ENCODE data around the gene TMEM42.

The TMEM42 gene

DNA sequence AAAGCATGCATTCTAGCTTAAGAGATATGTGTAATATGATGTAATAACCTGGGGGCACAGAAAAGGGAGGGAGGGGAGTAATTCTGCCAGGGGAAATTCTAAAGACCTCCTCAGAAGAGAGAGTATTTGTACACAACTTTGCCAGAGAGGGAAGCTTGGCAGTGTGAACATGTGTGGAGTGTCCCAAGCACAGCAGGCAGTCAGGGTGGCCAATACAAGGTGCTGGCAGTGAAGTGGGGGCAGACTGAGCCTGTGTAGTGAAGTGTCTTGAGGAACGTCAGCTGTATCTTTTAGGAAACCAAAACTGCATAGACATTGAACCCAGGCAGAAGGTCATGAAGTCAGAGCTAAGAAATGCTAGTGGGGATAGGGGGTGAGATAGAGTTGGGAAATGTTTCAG lies 29.7 kb upstream of the TMEM42 start:
- TF ChIP-seq, protein P1, sequence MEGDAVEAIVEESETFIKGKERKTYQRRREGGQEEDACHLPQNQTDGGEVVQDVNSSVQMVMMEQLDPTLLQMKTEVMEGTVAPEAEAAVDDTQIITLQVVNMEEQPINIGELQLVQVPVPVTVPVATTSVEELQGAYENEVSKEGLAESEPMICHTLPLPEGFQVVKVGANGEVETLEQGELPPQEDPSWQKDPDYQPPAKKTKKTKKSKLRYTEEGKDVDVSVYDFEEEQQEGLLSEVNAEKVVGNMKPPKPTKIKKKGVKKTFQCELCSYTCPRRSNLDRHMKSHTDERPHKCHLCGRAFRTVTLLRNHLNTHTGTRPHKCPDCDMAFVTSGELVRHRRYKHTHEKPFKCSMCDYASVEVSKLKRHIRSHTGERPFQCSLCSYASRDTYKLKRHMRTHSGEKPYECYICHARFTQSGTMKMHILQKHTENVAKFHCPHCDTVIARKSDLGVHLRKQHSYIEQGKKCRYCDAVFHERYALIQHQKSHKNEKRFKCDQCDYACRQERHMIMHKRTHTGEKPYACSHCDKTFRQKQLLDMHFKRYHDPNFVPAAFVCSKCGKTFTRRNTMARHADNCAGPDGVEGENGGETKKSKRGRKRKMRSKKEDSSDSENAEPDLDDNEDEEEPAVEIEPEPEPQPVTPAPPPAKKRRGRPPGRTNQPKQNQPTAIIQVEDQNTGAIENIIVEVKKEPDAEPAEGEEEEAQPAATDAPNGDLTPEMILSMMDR (IDR thresholded peaks at IDR 0.05; ENCODE audit: borderline replicate concordance, control extremely low read depth, extremely low read depth, insufficient read depth, missing control alignments): no peak
- in situ Hi-C loops (cut with MboI; ENCODE audit: low sequenced_read_pairs, unreplicated experiment): no loop called here
- DNase-seq (ENCODE audit: low spot score): no peak

DNA sequence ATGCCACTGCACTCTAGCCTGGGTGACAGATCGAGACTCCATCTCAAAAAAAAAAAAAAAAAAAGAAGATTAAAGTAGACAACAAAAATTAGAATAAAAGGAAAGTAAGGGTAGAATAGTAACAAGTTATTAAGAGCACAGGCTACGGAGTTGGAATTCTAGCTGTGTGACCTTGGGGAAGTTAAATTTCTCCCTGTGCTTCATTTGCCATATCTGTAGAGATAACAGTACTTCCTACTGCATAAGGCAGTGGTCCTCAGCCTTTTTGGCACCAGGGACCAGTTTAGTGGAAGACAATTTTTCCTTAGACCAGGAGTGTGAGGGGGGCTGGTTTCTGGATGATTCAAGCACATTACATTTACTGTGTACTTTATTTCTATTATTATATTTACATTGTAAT lies 28.7 kb upstream of the TMEM42 start:
- TF ChIP-seq, protein P1 (IDR thresholded peaks at IDR 0.05; ENCODE audit: borderline replicate concordance, control extremely low read depth, extremely low read depth, insufficient read depth, missing control alignments): no peak
- no peak for DNase-seq (ENCODE audit: low spot score)
- in situ Hi-C loops (cut with MboI; ENCODE audit: low sequenced_read_pairs, unreplicated experiment): no loop called here

DNA sequence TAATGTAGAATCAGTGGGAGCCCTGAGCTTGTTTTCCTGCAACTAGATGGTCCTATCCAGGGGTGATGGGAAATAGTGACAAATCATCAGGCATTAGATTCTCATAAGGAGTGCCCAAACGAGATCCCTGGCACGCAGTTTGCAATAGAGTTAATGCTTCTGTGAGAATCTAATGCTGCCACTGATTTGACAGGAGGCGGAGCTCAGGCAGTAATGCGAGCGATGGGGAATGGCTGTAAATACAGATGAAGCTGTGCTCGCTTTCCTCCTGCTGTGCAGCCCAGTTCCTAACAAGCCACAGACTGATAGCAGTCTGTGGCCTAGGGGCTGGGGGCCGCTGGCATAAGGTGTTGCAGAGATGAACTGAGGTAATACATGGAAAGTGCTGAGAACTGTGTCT lies 28.3 kb upstream of the TMEM42 start:
- in situ Hi-C loops (cut with MboI; ENCODE audit: low sequenced_read_pairs, unreplicated experiment): no loop called here
- TF ChIP-seq, protein P1 (IDR thresholded peaks at IDR 0.05; ENCODE audit: borderline replicate concordance, control extremely low read depth, extremely low read depth, insufficient read depth, missing control alignments): no peak
- DNase-seq (ENCODE audit: low spot score): no peak

DNA sequence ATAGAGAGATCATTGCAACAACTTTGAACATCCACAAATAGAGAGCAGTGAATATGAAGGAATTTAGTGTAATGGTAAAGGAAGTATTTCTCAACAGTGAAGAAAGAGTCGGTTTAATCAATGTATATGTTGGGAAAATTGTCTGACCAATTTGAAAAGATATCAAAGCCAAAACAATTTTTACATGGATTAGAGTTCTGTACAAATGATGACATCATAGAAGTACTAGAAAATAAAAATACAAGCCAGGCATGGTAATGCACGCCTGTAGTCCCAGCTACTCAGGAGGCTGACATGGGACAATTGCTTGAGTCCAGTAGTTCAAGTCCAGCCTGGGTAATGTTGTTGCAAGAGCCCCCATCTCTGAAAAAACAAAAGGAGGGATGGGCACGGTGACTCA lies 26.0 kb upstream of the TMEM42 start:
- TF ChIP-seq, protein P1 (IDR thresholded peaks at IDR 0.05; ENCODE audit: borderline replicate concordance, control extremely low read depth, extremely low read depth, insufficient read depth, missing control alignments): no peak
- DNase-seq (ENCODE audit: low spot score): no peak
- in situ Hi-C loops (cut with MboI; ENCODE audit: low sequenced_read_pairs, unreplicated experiment): no loop called here

DNA sequence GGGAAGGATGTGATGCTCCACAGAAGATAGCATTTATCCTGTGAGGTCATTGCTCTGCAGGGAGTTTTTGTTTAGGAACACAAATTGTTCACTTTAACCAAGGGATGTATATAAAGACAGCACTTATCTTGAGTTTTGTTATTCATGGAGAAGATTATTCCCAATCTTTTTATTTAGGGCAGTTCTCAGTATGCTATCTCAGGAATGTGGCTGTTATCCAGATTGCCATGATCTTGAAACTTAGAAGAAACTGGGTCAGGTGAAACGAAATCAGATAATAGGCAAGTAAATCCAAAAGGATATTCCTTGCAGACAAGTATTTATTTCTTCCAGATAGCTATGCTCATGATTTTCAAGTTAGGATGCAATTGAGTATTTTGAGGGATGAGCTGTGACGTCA lies 19.3 kb upstream of the TMEM42 start:
- TF ChIP-seq, protein P1 (IDR thresholded peaks at IDR 0.05; ENCODE audit: borderline replicate concordance, control extremely low read depth, extremely low read depth, insufficient read depth, missing control alignments): no peak
- no peak for DNase-seq (ENCODE audit: low spot score)
- in situ Hi-C loops (cut with MboI; ENCODE audit: low sequenced_read_pairs, unreplicated experiment): no loop called here

DNA sequence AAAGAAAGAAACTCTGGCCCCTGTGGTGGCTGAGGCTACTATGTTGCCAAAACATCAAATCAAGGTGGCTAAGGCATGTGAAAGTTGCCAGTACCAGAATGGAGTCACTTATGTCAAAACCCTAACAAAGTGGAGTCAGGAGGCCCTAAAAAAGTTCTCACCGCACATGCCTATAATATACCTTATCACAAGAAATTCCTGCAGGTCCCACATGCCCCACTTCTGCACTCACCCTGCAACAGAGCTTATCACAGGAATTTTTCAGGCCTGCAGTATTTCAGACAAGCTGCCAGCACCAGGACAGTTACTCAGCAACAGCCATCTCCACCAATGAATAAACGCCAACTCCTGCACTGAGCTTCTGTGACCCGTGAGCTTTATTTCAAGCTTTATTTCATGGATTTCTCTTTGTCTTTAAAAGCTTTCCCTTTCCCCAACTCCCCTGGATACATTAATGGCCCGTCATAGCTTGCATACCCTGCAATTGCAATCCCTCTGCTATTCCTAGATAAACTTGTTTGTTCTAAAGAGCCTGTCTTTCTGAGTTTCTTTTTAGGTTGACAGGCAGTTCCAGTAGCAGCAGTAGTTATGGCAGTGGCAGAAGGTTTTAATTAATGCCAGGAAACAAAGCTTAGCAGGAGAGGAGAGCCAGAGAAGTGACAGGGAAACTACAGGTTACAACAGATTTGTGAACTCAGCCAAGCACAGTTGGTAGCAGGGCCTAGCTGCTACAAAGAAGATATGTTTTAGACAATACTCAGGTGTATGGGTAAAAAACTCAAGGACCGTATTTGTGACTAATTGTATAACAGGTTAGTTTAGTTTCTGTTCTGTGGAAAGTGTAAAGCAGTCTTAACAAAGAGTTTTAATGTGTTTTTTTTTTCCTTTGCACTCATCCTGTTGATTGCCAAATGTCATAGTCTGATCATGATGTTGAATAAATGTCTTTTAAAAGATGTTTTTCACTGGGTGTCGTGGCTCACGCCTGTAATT lies 15.9 kb upstream of the TMEM42 start:
- TF ChIP-seq, protein P1 (IDR thresholded peaks at IDR 0.05; ENCODE audit: borderline replicate concordance, control extremely low read depth, extremely low read depth, insufficient read depth, missing control alignments): no peak
- DNase-seq (ENCODE audit: low spot score): no peak
- in situ Hi-C loops (cut with MboI; ENCODE audit: low sequenced_read_pairs, unreplicated experiment): no loop called here
